A673 (cell line): ENCODE data around the gene OXSR1. TPM values are rescaled to one million over a fixed set of nuclear protein-coding genes. Genes with fewer than 3 reads are reported as not detected.

Source experiments
- BruUV-seq: library from RNA; stranded (reverse); fragments of 400-500 nt; replicated peaks from 2 replicates; lab custom pipeline; 2021; lab: Mats Ljungman, UMichigan
- CTCF ChIA-PET: fragments of 300-600 bp; sonication (Branson Sonifier 250); formaldehyde crosslinking; loops from one replicate; lab custom pipeline; 2022; ENCODE audit warnings: antibody characterized with exemption; lab: Charles Lee
- POLR2A ChIA-PET: fragments of 300-600 bp; sonication (Branson Sonifier 250); formaldehyde crosslinking; loops from one replicate; lab custom pipeline; 2022; ENCODE audit warnings: antibody characterized with exemption; ENCODE audit not compliant: low non-redundant PET; lab: Charles Lee
- DNase-seq: peaks from one replicate; pipeline ENCODE4 v3.0.0-alpha.2; 2015; ENCODE audit warnings: low spot score
- H3K27ac ChIP-seq: fragments of 200-600 bp; sonication (generic); 2 replicates; pipeline ENCODE4 v1.5.1; 2016; ENCODE audit warnings: mixed run types, low read depth, mild to moderate bottlenecking, mixed read lengths, antibody characterized with exemption, low read length; ENCODE audit not compliant: poor library complexity, severe bottlenecking
- H3K27me3 ChIP-seq: fragments of 200-600 bp; sonication (generic); replicated peaks from 2 replicates; pipeline ENCODE4 v1.6.1; 2017; ENCODE audit warnings: mixed run types, low read depth, mild to moderate bottlenecking, mixed read lengths, antibody characterized with exemption, low read length; ENCODE audit not compliant: insufficient read depth, poor library complexity
- H3K36me3 ChIP-seq: fragments of 200-600 bp; sonication (generic); 2 replicates; pipeline ENCODE4 v1.6.1; 2016; ENCODE audit warnings: mixed run types, mild to moderate bottlenecking, mixed read lengths, antibody characterized with exemption, low read length; ENCODE audit not compliant: insufficient read depth, poor library complexity, severe bottlenecking
- H3K4me1 ChIP-seq: fragments of 200-600 bp; sonication (generic); 2 replicates; pipeline ENCODE4 v1.6.1; 2017; ENCODE audit warnings: mixed run types, mild to moderate bottlenecking, mixed read lengths, antibody characterized with exemption, low read length; ENCODE audit not compliant: insufficient read depth, poor library complexity, severe bottlenecking
- H3K4me3 ChIP-seq: fragments of 200-600 bp; sonication (generic); 2 replicates; pipeline ENCODE4 v1.5.1; 2016; ENCODE audit warnings: low read depth, mixed run types, mild to moderate bottlenecking, mixed read lengths, low read length; ENCODE audit not compliant: poor library complexity, severe bottlenecking
- H3K9me3 ChIP-seq: fragments of 200-600 bp; sonication (generic); 2 replicates; pipeline ENCODE4 v1.6.1; 2016; ENCODE audit warnings: mixed run types, low read depth, mild to moderate bottlenecking, mixed read lengths, antibody characterized with exemption, low read length; ENCODE audit not compliant: poor library complexity, severe bottlenecking
- CTCF ChIP-seq: fragments of 300-800, 200-600 bp; sonication (generic); conservative IDR thresholded peaks from 2 replicates; pipeline ENCODE4 v1.5.1; 2017; ENCODE audit warnings: low read depth, mild to moderate bottlenecking, antibody characterized with exemption, low read length, moderate library complexity, mixed read lengths
- EZH2 ChIP-seq: fragments of 200-600 bp; sonication (generic); IDR thresholded peaks from 2 replicates; pipeline ENCODE4 v1.6.1; 2017; ENCODE audit warnings: borderline replicate concordance, low read depth, mild to moderate bottlenecking, mixed read lengths, antibody characterized with exemption, low read length; ENCODE audit not compliant: poor library complexity, severe bottlenecking
- intact Hi-C: fragments of 100-400 bp; cut with micrococcal nuclease; formaldehyde crosslinking; loops from one replicate; pipeline ENCODE4 v1.10.0; 2022; ENCODE audit not compliant: unreplicated experiment
- total RNA-seq: library from RNA; stranded (reverse); gene quantifications from 2 replicates; pipeline ENCODE4 v1.2.3, GENCODE V29; 2021

Gene OXSR1
- total RNA-seq, 1 experiment from 2014 or later, result 30.9 TPM

DNA sequence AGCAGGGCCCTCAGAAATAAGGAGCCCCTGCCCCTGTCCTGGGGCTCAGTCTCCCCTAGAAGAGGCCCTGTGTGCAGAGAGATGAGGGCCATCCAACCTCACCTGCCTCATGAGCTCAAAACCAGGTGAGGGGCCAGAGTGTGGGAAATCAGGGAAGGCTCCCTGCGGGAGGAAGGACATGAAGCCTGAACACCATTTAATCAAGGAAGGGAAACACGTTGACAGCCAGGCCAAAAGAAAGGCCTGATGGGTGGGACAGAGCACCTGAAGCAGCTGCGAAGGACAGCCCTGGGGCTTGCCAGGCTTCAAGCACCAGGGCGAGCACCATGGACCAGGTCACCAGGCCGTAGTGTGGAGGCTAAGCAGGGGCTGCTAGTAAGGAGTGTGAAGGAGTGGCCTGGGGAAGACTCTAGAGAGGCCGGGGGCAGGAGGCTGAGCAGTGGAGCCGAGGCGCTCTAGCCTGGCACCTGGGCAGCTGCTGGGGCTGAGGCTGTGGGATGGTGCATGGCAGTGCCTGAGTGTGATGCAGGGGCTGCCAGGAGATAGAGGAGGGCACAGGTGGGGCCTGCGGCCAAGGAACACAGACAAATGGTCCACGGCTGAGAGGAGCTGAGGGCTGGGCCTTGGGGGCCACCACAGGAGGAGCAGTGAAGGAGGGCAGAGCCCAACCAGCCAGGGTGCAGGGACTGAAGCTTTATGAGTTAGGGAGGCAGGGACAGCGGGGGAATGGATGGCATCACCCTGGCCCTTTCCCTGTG, 44.5 kb upstream of the OXSR1 start:
- H3K4me3 ChIP-seq, result no peak overlapping the region
- H3K4me1 ChIP-seq, result no peaks in the 10 kb centered on the region
- no peak for DNase-seq
- no peak overlapping the region for H3K27ac ChIP-seq
- BruUV-seq, result no TSS peak
- no peaks in the 10 kb centered on the region for H3K36me3 ChIP-seq
- CTCF ChIA-PET, result no interaction called here
- POLR2A ChIA-PET, result no interaction called here
- TF ChIP-seq EZH2, result no peak
- TF ChIP-seq CTCF, result no peak
- no peaks in the 10 kb centered on the region for H3K27me3 ChIP-seq
- intact Hi-C loops, result no loop called here
- H3K9me3 ChIP-seq, result no peaks in the 10 kb centered on the region

DNA sequence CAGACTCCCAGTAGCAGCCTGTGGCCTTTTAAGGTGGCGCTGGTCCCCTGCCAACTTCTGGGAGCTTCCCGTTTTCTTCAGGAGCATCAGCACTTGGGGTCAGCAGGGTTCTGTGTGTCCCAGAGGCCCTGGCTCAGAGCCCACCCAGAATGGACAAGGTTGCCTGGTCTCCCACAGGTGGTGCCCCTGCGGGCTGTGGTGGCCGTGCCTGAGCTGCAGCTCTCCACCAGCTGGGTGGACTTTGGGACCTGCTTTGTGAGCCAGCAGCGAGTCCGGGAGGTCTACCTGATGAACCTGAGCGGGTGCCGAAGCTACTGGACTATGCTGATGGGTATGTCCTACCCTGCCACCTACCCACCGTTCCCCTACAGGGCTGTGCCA, 43.9 kb upstream of the OXSR1 start:
- POLR2A ChIA-PET, result no interaction called here
- no peak overlapping the region for H3K4me3 ChIP-seq
- DNase-seq, result no peak
- BruUV-seq, result no TSS peak
- H3K27me3 ChIP-seq, result no peaks in the 10 kb centered on the region
- no peak overlapping the region for H3K27ac ChIP-seq
- H3K36me3 ChIP-seq, result peaks cover 4% of the 10 kb centered on the region
- no peaks in the 10 kb centered on the region for H3K4me1 ChIP-seq
- no peaks in the 10 kb centered on the region for H3K9me3 ChIP-seq
- TF ChIP-seq EZH2 (no peak), CTCF (no peak)
- intact Hi-C loops, result no loop called here
- CTCF ChIA-PET, result no interaction called here

DNA sequence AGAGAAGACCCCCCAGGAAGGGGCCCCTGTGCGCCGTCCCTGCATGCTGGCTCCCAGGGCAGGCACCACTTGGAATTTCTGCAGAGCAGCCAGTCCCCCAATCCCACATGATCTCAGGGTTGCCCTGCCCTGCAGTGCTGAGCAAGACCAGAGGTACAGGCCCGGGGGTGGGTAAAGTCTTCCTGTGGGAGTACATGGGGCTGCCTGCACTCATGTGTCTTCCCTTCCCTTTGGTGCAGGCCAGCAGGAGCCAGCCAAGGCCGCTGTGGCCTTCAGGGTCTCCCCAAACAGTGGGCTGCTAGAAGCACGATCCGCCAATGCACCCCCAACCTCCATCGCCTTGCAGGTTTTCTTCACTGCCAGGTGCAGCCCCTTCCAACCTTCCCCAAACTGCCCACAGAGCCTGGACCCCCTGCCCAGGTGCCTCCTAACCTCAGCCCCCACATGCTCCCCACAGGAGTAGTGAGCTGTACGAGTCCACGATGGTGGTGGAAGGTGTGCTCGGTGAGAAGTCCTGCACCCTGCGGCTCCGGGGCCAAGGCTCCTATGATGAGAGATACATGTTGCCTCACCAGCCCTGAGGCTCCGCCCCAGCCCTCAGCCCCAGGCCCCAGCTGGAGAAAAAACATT, 43.4 kb upstream of the OXSR1 start:
- intact Hi-C loops, result no loop called here
- Histone ChIP-seq H3K36me3 (peaks cover 5% of the 10 kb centered on the region), H3K27ac (no peak overlapping the region), H3K9me3 (no peaks in the 10 kb centered on the region), H3K4me3 (no peak overlapping the region), H3K27me3 (no peaks in the 10 kb centered on the region), H3K4me1 (no peaks in the 10 kb centered on the region)
- DNase-seq, result no peak
- no TSS peak for BruUV-seq
- no peak for TF ChIP-seq EZH2
- no peak for TF ChIP-seq CTCF
- POLR2A ChIA-PET, result no interaction called here
- CTCF ChIA-PET, result no interaction called here
